NOMO-1 treated with dmso at 0.1 percent for 144 hours (cell line): Measurements from ENCODE around the gene ARHGAP11A.
"Not testable (repeated sequence)": the region's sequence is repeated elsewhere in the genome, so short reads cannot be mapped to it uniquely, and the experiment has no call there.

Source experiments
- DNase-seq: peaks from one replicate; lab custom pipeline; 2025; ENCODE audit not compliant: unreplicated experiment; lab: John Stamatoyannopoulos, UW

The ARHGAP11A gene

GRCh38 chr15:32615051-32615870, at the start of gene ARHGAP11A:
TSS of gene ARHGAP11A (plus strand) at chr15:32615504. CDS start at chr15:32616212, 708 bp downstream.
- DNase-seq = not testable (repeated sequence)

GRCh38 chr15:32568988-32569387, 46.3 kb upstream of the ARHGAP11A start:
- not testable (repeated sequence) for DNase-seq

- DNase-seq = not testable (repeated sequence)
These were observed 36.8 kb upstream of the ARHGAP11A start for GRCh38 chr15:32578482-32578881.

GRCh38 chr15:32585844-32586243, 29.5 kb upstream of the ARHGAP11A start:
- DNase-seq = not testable (repeated sequence)

GRCh38 chr15:32593151-32593550, 22.2 kb upstream of the ARHGAP11A start, which contains the start of gene GOLGA8N:
TSS of gene GOLGA8N (plus strand) at chr15:32593456.
- not testable (repeated sequence) for DNase-seq

GRCh38 chr15:32609518-32609917, 5.8 kb upstream of the ARHGAP11A start:
- DNase-seq = not testable (repeated sequence)

GRCh38 chr15:32610719-32611118, 4.6 kb upstream of the ARHGAP11A start:
- not testable (repeated sequence) for DNase-seq

GRCh38 chr15:32614712-32615050, 623 bp upstream of the ARHGAP11A start:
- not testable (repeated sequence) for DNase-seq

- not testable (repeated sequence) for DNase-seq
These were observed 645 bp downstream of the ARHGAP11A start for GRCh38 chr15:32615871-32616426.

GRCh38 chr15:32636410-32636809, 21.1 kb downstream of the ARHGAP11A start:
- no peak for DNase-seq

GRCh38 chr15:32636908-32637567, 21.7 kb downstream of the ARHGAP11A start:
- no peak for DNase-seq

GRCh38 chr15:32637704-32638103, 22.4 kb downstream of the ARHGAP11A start:
- no peak for DNase-seq

GRCh38 chr15:32641517-32642059, 26.3 kb downstream of the ARHGAP11A start, which contains the start of gene SCG5:
TSS of gene SCG5 (plus strand) at chr15:32641710. CDS start at chr15:32643593, 1,883 bp downstream.
- DNase-seq = no peak

- no peak for DNase-seq
These were observed 27.5 kb downstream of the ARHGAP11A start for GRCh38 chr15:32642667-32643435.

GRCh38 chr15:32643907-32644445, 28.7 kb downstream of the ARHGAP11A start:
- no peak for DNase-seq

- DNase-seq = no peak
These were observed 31.0 kb downstream of the ARHGAP11A start for GRCh38 chr15:32646291-32646690.

GRCh38 chr15:32649342-32649741, 34.0 kb downstream of the ARHGAP11A start:
- no peak for DNase-seq

- DNase-seq = peak; percentile 3
These were observed 36.0 kb downstream of the ARHGAP11A start for GRCh38 chr15:32651229-32651837.

- no peak for DNase-seq
These were observed 36.9 kb downstream of the ARHGAP11A start for GRCh38 chr15:32652178-32652577.

GRCh38 chr15:32656091-32656490, 40.8 kb downstream of the ARHGAP11A start:
- no peak for DNase-seq
